Measurements from ENCODE around the gene THOC6.

Gene THOC6

DNA sequence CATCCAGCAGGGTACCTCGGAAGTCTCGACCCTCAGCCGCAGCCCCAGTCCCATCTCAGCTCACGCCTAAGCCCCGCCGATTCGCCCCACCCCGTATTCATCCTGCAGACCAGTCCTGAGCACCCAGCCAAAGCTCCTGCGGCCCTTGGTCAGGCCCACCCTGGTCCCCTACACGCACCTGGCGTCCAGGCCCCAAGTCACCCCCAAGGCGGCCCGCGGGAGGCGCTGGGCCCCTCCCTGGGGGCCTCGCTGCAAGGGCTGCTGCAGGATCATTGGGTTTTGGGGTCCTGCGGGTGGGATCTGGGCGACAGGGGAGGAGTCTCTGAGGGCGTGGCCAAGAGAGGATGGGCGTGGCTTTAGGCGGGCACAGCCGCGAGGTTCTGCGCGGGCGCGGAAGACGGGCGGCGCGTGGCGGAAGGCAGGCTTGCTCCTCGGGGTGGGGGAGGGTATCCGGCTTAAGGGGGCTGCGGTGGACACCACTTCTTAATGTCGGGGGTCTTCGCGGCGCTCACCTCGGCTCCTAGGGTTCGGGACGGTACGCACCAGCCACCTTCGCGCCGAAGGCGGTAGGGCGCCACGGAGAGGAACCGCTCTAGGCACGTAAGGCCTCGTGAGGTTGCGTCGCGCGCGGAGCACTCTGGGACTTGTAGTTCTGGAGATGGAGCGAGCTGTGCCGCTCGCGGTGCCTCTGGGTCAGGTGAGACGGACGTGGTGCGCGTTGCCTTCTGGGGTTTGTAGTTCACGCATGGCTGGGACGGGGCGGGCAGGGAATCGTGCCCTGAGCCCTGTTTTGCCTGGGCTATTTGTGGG, at the start of gene THOC6, which contains the start of gene HCFC1R1:
TSS of gene THOC6 (plus strand) at position 367 of the 810 bp plus-strand sequence. CDS start at position 659, 292 bp downstream.
TSS of gene HCFC1R1 (minus strand) at position 274 of the 810 bp plus-strand sequence. CDS start at position 273, 1 bp downstream.
- peak; percentile 97 for DNase-seq

DNA sequence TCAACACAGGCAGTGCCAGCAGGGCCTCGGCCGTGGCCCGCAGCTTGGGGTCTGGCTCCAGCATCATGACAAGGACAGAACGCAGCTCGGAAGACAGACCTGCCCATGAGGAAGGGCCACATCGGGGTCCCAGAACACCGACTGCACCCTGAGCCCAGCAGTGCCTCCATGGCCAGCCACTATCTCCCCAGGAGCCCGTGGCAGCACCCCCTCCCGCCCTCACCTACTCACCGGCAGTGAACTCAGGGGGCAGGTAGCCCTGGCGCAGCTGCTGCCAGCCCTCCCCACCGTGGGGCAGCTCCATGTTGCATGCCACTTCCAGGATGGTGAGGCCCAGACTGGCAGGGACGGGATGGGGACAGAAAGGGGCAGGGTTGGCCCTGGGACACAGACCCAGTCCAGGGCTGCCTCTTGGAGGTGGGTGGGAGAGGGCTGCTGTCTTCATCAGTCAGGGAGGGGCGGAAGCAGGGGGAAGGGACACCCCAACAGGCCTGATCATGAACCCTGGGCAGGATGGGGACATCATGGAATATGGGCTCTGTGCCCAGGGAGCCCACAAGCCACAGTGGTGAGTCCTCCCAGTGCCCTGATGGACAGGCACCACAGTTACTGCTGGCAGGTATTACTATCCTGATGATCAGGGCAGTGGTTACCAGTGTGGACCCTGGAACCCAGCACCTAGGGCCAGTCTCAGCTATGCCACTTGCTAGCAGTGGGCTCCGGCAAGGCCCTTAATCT, 49.3 kb upstream of the THOC6 start:
- DNase-seq = no peak

DNA sequence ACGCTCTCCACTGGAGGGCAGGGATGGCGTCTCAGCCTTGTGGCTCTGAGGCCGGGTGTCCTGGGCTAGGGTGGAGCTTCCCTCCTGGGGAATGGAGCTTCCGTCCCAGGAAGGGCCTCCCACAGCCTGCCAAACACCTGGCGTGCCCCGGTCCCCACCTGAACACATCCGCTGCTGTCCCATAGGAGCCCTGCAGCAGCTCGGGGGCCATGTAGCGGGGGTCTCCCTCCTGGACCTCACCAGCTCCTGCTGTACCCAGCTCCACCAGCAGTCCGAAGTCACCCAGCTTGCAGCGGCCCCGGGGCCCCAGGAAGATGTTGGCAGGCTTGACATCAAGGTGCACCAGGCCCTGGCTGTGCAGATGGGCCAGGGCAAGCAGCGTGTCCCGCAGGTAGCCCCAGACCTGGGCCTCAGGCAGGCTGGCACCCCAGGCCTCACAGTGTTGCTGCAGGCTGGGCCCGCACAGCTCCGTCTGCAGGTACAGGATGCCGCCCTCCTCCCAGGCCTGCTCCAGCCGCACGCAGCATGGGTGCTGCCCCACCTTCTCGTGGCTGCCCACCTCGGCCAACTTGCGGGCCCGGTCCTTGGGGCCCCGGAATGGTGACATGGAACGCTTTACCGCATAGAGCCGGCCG, 48.6 kb upstream of the THOC6 start:
- DNase-seq = no peak

DNA sequence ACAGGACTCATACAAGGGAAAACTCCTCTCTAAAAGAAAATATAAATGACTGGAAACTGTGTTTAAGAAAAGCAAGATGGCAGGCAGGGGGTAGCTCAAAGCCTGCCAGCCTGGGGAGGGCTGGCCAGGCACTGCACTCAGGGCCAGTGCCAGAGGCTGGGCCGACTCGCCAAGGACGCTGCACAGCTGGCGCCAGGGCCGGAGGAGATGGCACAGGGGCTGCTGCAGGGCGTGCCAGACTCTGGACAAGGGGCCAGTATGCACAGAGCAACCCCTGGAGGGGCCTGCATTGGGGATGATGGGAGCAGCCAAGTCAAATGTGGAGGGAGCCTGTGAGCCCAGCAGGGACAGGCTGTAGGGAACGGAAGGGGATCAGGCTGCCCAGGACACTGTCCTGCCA, 47.6 kb upstream of the THOC6 start:
- no peak for DNase-seq

DNA sequence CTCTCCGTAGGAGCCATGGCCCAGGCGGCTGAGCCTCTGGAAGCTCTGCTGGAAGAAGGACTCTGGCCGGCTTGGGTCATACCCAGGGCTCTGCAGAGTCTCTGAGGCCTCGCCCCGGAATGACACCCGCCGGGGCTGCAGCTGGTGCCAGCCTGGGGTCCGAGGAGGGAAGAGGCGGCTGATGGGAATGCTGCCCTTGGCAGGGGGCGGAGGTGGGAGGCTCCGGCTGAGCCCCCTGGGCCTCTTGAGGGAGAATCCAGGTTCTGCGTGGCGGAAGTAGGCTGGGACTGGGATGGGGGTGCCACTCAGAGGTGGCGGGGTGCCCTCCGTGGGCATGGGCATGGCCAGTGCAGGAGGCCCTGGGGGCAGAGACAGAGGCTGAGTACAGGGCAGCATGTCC, 47.2 kb upstream of the THOC6 start:
- no peak for DNase-seq

DNA sequence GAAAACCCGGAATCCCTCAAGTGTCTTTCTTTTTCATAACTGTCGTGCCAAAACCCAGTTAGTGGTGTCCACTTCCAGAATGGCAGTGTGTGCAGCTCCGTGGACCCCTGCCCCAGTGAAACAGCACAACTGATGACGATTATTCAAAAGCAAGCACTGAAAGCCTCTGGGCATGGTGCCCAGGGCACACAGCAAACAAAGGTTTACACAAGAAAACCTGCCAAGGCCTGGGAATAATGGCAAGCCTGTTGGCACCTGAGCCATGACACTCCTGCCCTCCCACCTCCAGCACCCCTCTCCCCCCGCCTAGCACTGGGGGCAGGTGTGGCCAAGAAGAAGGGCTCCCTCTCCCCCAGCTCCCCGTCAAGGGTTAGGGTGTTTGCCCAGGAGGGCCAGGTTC, 46.4 kb upstream of the THOC6 start:
- no peak for DNase-seq

DNA sequence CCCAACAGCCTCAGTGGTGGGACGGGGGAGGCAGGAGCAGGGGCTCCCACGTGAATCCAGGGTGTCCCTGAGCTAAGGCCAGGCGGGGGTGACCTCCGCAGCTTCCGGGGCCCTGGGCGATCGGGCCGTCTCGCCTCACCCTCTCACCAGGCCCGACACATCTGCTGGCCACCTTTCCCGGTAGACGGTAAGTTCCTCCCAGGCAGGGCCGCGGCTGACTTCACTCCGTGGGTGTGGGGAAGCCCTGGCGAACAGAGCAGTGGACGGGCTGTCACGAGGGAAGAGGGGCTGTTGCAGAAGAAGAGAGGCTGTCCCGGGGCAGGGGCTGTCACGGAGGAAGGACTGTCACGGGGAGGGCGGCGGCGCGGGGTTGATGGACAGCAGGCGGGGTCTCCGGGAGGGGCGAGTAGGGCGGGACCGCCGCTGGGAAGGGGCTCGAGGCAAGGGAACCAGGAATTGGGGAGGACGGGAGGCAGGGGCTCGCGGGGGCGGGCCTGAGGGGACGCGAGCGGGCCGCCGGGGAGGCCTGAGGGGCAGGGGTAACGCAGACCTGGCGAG, 44.1 kb upstream of the THOC6 start:
- peak; percentile 47 to 85 for DNase-seq

DNA sequence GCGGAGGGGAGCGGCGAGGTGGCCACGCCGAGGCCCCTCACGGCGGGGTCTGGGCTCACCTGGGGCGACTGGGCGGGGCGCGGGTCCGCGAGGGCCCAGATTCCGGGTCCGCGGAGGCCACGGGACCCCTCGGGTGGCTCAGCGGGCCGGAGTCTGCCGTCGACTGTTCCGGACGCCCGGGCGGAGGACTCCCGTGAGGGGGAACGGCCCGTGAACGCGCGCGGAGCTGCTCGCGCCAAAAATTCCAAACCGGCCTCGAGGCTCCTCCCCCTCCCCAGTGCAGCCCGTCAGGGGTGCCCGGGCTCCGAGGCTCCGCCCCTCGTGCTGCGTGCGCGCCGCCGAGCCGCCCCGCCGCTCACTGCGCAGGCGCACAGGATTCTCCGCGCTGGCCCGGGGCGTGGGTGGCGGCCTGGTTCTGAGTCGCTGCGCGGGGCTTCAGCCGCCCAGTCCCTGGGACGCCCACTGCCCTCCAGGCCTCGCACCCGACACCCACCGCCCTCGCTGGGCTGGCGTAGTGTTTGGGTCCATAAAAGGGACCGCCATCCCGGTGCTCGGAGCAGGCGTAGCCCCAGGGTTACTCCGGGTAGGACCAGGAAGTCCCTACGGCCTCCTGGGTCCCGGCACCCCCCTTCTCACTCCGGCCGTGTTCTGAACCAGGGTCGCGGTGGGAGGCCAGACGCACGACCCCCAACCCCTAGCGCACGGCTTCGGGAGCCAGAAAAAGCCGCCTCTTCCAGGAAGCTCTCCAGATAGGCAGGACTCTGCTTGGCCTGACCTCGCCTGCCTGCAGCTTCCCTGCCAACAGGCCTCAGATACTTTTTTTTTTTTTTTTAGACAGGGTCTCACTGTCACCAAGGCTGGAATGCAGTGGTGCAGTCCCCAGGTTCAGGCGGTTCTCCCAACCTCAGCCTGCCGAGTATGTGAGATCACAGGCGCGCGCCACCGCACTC, 43.3 kb upstream of the THOC6 start, which contains the start of gene PKMYT1:
TSS of gene PKMYT1 (minus strand) at position 220 of the 950 bp plus-strand sequence. CDS start 789 bp downstream, outside the sequence.
- DNase-seq = peak; percentile 88 to 96

DNA sequence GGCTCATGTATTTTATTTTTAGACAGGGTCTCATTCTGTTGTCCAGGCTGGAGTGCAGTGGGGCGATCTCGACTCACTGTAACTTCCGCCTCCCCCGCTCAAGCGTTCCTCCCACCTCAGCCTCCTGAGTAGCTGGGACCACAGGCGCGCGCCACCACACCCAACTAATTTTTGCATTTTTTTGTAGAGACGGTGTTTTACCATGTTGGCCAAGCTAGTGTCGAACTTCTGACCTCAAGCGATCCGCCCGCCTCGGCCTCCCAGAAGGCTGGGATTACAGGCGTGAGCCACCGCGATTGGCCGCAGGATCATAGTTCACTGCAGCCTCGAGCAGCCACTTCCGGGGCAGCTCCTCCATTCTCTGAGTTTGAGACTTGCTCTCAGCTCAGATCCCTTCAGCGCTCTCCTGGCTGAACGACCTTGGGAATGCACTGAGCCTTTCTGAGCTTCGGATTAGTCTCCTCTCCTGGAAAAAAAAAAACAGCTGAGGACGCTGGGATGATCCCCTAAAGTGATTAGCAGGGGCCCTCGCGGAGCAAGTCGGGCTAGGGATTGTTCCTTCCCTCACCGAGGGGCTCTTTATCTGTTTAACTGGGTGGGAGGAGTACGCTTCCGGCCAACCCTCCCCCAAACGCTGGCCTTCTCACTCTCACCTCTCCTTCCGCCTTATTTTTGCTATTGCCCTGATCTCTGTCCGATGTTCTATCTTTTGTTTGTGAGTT, 42.5 kb upstream of the THOC6 start:
- DNase-seq = no peak

DNA sequence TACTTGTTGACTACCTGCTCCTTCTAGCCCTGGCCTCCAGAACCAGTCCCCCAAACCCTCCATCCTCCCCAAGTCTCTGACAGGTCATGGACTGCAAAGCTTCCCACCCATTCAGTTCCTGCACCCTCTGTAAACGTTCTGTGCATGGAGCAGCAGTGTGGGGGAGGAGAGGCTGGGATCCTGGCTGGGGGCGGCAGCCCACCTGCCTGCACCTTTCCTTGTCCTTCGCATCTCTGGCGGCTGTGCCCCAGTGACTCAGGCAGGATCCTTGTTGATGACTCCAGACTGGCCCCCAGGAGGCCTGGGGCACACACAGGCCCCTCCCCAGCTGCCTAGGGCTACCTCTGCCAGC, 42.0 kb upstream of the THOC6 start:
- no peak for DNase-seq

DNA sequence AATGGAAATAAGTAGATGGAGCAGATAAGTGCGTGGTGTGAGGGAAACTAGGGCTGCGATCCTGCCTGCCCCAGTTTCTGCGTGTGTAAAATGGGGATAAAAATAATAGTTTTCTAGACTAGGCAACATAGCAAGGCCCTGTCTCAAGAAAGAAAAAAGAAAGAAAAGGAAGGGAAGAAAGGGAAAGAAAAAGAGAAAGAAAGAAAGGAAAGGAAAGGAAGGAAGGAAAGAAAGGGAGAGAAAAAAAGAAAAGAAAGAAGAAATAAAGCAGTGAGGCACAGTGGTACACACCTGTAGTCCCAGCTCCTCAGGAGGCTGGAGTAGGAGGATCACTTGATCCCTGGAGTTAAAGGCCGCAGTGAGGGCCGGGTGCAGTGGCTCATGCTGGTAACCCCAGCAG, 41.4 kb upstream of the THOC6 start:
- no peak for DNase-seq

DNA sequence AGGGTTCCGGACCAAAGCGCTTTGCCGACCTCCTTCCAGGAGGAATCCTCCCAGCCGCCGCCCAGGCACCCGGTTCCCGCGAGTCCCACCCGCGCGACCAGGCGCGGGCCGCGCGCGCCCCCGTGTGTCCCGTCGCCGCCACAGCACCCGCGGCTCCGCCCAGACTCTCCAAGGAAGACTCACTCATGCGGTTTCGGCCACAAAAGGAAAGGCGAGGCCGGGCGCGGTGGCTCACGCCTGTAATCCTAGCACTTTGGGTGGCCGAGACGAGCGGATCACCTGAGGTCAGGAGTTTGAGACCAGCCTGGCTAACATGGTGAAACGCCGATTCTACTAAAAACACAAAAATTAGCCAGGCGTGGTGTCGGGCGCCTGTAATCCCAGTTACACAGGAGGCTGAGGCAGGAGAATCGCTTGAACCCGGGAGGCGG, 40.1 kb upstream of the THOC6 start:
- peak; percentile 60 to 86 for DNase-seq

DNA sequence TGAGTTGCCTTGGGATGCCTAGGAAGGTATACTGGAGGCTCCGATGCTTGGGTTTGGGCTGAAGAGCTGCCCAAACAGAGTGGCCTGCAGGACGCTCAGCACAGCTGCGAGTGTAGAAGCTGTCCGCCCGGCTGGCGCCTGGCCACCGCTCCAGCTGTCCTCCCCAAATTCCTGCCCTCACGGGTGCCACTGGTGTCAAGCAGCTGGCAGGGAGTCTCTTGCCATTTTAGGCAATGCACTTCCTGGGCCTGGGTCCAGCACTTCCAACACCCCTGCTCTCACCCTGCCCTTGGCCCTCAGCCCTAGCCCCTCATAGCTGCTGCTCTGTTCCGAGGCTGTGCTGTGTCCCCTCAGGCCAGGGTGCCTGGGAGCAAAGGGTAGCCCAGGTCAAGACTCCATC, 38.4 kb upstream of the THOC6 start:
- DNase-seq = no peak

DNA sequence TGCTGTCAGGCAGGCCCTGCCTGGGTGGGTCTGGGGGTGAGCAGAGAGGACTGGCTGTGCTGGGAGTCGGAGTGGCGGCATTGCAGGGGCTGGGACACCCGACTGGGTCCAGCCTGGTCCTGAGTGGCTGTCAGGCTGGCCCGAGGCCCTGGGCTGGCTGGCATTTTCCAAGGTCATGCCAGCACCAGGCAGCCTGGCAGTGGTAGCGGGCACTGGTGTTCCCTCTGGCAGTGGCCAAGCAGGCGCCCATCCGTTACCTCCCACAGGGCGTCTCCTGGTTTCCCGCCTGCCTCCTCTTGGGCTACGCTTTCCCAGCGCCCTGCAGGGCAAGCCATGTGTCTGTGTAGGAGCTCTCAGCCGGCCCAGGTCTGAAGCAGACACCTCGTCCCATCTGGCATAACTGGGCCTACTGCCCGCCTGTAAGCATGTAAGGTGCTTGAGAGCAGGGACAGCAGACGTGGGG, 37.9 kb upstream of the THOC6 start:
- no peak for DNase-seq

DNA sequence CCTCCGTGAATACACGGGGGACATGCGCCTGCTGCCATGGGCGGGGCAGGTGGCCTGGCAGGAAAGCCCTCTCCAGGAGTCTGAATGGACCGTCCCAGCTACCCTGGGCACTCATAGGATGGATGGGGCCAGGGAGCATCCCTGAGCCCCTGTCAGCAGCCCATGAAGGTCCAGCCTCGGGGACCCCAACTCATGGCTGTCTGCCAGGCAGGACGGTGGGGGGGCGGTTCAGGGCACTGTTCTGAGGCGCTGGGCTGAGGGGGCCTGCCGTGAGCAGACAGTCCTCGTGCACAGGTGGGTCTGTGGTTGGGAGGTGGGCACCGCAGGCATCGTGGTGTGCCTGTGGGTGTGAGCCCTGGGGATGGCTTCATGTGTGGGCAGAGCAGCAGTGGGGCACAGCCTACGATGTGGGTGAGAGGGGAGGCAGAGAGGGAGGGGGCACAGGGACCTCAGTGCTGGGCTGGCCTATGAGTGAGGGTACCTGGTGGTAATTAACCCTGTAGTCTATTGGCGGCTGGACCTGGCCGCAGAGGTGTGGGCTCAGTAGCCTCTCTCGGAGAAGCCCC, 37.1 kb upstream of the THOC6 start:
- DNase-seq = no peak

DNA sequence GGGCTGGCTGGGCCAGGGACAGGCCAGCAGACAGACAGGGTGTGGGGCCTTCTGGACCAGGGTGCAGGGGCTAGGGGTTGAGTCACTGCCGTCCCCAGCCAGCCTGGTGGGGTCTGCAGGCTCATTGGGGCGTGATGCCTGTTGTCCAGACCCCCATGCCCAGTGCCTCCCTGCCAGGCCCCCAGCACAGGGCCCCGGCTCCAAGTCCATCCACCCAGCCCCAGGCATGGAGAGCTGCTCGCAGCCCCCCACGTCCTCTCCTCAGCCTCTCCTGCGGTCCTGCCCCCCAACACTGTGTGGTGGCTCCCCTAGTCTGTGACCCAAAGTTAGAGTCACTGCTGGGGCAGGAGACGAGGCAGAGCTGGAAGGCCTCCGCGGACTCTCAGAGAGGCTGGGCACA, 36.5 kb upstream of the THOC6 start:
- DNase-seq = no peak

DNA sequence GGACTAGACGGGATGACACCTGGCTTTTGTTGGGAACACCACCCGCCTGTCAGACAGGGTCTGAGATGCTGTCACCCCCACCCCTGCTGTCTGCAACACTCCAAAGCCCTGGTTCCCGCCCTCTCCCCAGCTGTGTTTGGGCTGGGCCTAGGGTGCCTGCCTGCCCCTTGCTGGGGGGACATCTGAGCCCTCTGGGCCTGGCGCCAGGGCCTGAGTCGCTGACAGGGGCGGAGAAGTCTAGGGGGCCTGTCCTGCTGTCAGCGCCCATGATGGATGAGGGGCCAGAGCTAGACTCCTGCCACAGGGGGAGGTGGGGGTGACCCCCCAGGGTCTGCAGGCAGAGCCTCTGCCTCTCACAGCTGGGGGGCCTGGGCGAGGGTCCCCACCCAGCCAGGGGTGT, 36.0 kb upstream of the THOC6 start:
- DNase-seq = no peak

DNA sequence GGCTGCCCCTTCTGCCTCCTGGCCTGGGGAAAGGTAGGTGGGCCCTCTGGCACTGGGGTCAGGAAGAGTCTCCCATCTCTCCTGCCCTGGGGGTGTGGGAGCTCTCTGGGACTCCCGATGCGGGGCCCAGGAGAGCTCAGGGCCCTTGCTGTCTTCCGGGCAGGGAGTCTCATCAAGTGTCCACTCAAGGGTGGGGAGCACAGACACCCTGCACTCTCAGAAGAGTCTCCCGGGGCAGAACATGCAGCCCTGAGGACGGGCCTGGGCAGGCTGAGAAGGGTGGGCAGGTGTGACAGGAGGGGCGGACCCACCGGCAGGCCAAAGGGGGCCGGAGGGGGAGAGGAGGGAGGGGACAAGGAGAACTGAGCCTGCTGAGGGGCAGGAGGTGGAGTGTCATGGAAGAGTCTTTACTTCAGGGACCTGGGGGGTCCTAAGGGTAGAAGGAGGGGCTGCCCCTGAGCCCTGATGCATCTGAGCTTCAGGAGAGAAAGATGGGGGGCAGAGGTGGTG, 35.2 kb upstream of the THOC6 start:
- no peak for DNase-seq

DNA sequence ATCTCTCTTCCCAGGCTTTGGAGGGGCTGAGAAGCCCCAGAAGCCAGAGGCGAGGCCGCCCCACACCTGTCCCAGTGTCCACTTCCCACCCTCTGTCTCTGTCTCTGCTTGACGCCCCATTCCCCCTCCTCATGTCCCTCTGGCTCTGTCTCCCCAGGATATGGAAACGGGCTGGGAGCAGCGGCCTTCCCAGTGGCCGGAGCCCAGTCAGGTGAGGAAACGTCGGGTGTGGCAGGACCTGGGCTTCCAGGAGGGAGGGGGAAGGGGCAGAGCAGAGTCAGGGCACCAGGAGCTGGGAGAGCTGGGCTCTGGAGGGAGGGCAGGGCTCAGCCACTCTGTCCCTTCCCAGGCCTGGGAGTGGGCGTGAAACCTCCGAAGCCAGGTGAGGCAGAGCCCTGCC, 32.9 kb upstream of the THOC6 start:
- no peak for DNase-seq

DNA sequence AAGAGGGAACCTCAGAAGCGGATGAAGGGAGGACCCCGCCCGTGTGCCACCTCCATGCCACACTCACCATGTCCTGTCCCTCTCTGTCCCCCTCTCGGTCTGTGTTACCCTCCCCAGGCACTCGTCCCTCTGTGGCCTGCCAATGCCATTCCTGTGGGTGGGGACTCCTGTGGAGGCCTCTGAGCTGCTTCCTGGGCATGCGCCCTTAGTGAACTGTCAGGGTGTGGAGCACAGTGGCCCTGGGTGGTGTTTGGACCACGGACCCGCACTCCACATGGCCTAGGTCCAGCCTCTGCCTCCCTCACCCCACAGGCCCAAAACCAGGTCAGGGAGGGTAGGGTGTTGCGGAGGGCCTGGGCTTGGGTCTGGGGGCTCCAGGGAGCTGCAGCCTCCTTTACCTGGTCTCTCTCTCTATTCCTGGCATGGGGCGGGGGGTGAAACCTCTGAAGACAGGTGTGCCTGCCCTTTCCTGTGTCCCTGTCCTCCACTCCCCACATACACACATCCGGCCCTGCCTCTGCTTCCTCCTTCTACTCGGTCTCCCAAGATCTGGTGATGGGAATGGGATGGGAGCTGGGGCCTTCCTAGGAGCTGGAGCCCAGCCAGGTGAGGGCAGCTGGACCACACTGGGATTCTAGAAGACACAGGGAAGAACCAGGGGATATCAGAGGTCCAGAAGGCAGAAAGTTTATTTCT, 32.1 kb upstream of the THOC6 start:
- DNase-seq = no peak
